PC-9 (cell line): Measurements from ENCODE around the gene A1BG. TPM values are rescaled to one million over a fixed set of nuclear protein-coding genes. Genes with fewer than 3 reads are reported as not detected.

Experiments
- BruUV-seq: library from RNA; stranded (reverse); fragments of 400-500 nt; replicated peaks from 2 replicates; lab custom pipeline; 2021; lab: Mats Ljungman, UMichigan
- CTCF ChIA-PET: fragments of 300-600 bp; sonication (Branson Sonifier 250); formaldehyde crosslinking; loops from one replicate; lab custom pipeline; 2022; ENCODE audit warnings: antibody characterized with exemption; lab: Charles Lee
- POLR2A ChIA-PET: fragments of 300-600 bp; sonication (Branson Sonifier 250); formaldehyde crosslinking; loops from one replicate; lab custom pipeline; 2022; ENCODE audit warnings: antibody characterized with exemption; ENCODE audit not compliant: unreplicated experiment; lab: Charles Lee
- DNase-seq, 2 experiments: peaks; one replicate each; pipeline versions ENCODE4 v3.0.0 to v3.0.0-alpha.2; 2015 to 2022; ENCODE audit warnings: mixed read lengths in 1 of 2
- H2AFZ ChIP-seq: fragments of 200-600 bp; sonication (generic); 2 replicates; pipeline ENCODE4 v1.8.1; 2017; ENCODE audit warnings: antibody characterized with exemption
- H3F3A ChIP-seq: fragments of 200-600 bp; sonication (generic); 2 replicates; pipeline ENCODE4 v1.8.1; 2017; ENCODE audit warnings: antibody characterized with exemption, mild to moderate bottlenecking, low read depth; ENCODE audit not compliant: insufficient read depth
- H3K27ac ChIP-seq: fragments of 200-600 bp; sonication (generic); 2 replicates; pipeline ENCODE4 v1.6.1; 2016; ENCODE audit warnings: mixed run types
- H3K27me3 ChIP-seq: fragments of 200-600 bp; sonication (generic); 2 replicates; pipeline ENCODE4 v1.6.1; 2016; ENCODE audit warnings: low read depth, mixed run types; ENCODE audit not compliant: insufficient read depth
- H3K36me3 ChIP-seq: fragments of 200-600 bp; sonication (generic); 2 replicates; pipeline ENCODE4 v1.6.1; 2016; ENCODE audit warnings: low read depth, mixed run types
- H3K4me1 ChIP-seq: fragments of 200-600 bp; sonication (generic); replicated peaks from 2 replicates; pipeline ENCODE4 v1.6.1; 2016; ENCODE audit warnings: mixed run types; ENCODE audit not compliant: insufficient read depth
- H3K4me2 ChIP-seq: fragments of 200-600 bp; sonication (generic); 2 replicates; pipeline ENCODE4 v1.6.1; 2017; ENCODE audit warnings: mixed run types
- H3K4me3 ChIP-seq: fragments of 200-600 bp; sonication (generic); 2 replicates; pipeline ENCODE4 v1.6.1; 2016; ENCODE audit warnings: mixed run types
- H3K79me2 ChIP-seq: fragments of 200-600 bp; sonication (generic); 2 replicates; pipeline ENCODE4 v1.6.1; 2017; ENCODE audit warnings: low read depth, mixed run types
- H3K9me2 ChIP-seq: fragments of 200-600 bp; sonication (generic); 2 replicates; pipeline ENCODE4 v1.8.1; 2017; ENCODE audit warnings: mild to moderate bottlenecking; ENCODE audit not compliant: insufficient read depth
- H3K9me3 ChIP-seq: fragments of 200-600 bp; sonication (generic); 2 replicates; pipeline ENCODE4 v1.8.1; 2016; ENCODE audit warnings: low read depth; ENCODE audit not compliant: insufficient read depth
- H4K20me1 ChIP-seq: fragments of 200-600 bp; sonication (generic); 2 replicates; pipeline ENCODE4 v1.8.1; 2017; ENCODE audit not compliant: insufficient read depth
- EZH2 ChIP-seq: fragments of 200-600 bp; sonication (generic); IDR thresholded peaks from 2 replicates; pipeline ENCODE4 v1.8.0; 2017; ENCODE audit warnings: antibody characterized with exemption, low read depth
- intact Hi-C: fragments of 100-400 bp; cut with micrococcal nuclease; formaldehyde crosslinking; loops from one replicate; pipeline ENCODE4 v1.10.0; 2022; ENCODE audit not compliant: unreplicated experiment
- total RNA-seq: library from RNA; stranded (reverse); gene quantifications from 2 replicates; pipeline ENCODE4 v1.2.3, GENCODE V29; 2021
- TF ChIP-seq, protein P1 (sequence below): fragments of 200-600 bp; sonication (generic); conservative IDR thresholded peaks from 2 replicates; pipeline ENCODE4 v1.6.1; 2017; ENCODE audit warnings: mixed run types, antibody characterized with exemption, mild to moderate bottlenecking, moderate library complexity

Gene A1BG
- total RNA-seq, 1 experiment from 2014 or later = 2.5 TPM

DNA sequence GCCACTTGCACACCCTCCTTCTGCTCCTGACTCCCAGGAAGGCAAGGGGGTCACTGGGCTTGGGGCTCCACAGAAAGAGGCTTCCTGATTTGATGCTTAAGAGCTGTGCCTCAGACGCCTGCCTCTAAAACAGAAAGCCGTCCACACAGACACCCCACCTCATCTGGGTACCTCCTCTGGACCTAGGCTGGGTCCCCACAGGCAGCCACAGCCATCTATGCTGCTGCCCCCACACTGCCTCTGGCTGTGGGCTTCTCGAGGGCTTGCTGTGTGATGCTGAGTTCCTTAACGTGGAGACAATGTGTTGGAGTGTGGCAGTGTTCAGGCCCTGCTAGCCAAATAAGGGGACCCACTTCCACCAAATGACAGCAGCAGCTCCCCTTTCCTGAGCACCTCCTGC, 35.0 kb downstream of the A1BG start:
- Histone ChIP-seq H3K79me2 (no peaks in the 10 kb centered on the region), H3F3A (peaks cover 6% of the 10 kb centered on the region; the same call in 1 of the 2 replicates), H3K9me2 (no peaks in the 10 kb centered on the region), H4K20me1 (no peaks in the 10 kb centered on the region), H3K36me3 (no peaks in the 10 kb centered on the region), H3K4me3 (no peak overlapping the region), H2AFZ (no peak overlapping the region), H3K27me3 (no peaks in the 10 kb centered on the region), H3K27ac (no peak overlapping the region), H3K9me3 (no peaks in the 10 kb centered on the region), H3K4me2 (no peak overlapping the region), H3K4me1 (no peaks in the 10 kb centered on the region)
- CTCF ChIA-PET = no interaction called here
- BruUV-seq = no TSS peak
- TF ChIP-seq EZH2 = no peak
- TF ChIP-seq, protein P1, sequence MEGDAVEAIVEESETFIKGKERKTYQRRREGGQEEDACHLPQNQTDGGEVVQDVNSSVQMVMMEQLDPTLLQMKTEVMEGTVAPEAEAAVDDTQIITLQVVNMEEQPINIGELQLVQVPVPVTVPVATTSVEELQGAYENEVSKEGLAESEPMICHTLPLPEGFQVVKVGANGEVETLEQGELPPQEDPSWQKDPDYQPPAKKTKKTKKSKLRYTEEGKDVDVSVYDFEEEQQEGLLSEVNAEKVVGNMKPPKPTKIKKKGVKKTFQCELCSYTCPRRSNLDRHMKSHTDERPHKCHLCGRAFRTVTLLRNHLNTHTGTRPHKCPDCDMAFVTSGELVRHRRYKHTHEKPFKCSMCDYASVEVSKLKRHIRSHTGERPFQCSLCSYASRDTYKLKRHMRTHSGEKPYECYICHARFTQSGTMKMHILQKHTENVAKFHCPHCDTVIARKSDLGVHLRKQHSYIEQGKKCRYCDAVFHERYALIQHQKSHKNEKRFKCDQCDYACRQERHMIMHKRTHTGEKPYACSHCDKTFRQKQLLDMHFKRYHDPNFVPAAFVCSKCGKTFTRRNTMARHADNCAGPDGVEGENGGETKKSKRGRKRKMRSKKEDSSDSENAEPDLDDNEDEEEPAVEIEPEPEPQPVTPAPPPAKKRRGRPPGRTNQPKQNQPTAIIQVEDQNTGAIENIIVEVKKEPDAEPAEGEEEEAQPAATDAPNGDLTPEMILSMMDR = no peak
- DNase-seq = no peak
- POLR2A ChIA-PET = no interaction called here
- intact Hi-C loops = no loop called here

DNA sequence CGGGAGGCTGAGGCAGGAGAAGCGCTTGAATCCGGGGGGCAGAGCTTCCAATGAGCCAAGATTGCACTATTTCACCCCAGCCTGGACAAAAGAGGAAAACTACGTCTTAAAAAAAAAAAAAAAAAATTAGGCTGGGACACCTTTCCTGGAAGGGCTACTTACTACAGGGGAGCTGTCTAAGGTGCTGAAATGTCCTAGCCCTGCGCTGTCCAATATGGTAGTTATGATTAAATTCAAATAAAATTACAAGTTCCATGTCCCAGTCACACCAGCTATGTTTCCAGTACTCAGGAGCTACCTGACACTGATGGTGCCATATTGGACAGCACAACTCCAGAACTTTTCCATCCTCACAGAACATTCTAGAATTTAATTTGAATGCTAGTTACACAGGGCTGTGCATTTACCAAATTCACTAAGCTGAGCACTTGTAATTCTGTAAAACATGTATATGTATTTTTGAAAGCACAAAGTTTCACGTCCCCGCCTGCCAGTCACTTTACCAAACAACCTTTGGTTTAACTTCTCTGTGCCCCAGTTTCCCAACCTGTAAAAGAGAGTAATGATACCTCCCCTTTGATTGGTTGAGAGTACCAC, 35.7 kb downstream of the A1BG start:
- H3K27ac ChIP-seq = no peak overlapping the region
- no peak overlapping the region for H3K4me2 ChIP-seq
- peaks cover 6% of the 10 kb centered on the region; the same call in 1 of the 2 replicates for H3F3A ChIP-seq
- no peaks in the 10 kb centered on the region for H3K9me3 ChIP-seq
- no peak for DNase-seq
- no peak for TF ChIP-seq EZH2
- TF ChIP-seq, protein P1 = no peak
- H3K79me2 ChIP-seq = no peaks in the 10 kb centered on the region
- ChIA-PET POLR2A (no interaction called here), CTCF (no interaction called here)
- BruUV-seq = no TSS peak
- no peaks in the 10 kb centered on the region for H3K9me2 ChIP-seq
- H3K27me3 ChIP-seq = no peaks in the 10 kb centered on the region
- H4K20me1 ChIP-seq = no peaks in the 10 kb centered on the region
- H3K4me3 ChIP-seq = no peak overlapping the region
- H3K4me1 ChIP-seq = no peaks in the 10 kb centered on the region
- intact Hi-C loops = no loop called here
- H3K36me3 ChIP-seq = no peaks in the 10 kb centered on the region
- no peak overlapping the region for H2AFZ ChIP-seq

DNA sequence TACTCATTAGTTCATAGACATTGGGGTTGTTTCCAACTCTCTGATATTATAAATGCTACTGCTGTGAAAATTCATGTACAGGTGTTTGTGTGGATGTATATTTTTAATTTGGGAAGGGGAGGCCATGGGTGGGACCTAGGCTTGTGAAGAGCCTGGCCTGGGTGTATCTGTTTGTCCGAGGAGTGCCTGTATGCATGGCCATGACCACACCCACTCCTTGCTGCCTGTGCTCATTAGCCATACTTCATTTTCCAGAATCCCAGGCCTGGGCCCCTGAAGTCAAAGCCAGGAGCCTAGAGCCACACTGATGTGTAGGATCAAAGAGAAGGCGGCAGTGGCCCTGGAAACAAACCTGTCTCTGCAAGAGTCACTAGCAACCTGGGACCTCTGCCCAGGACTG, 37.7 kb downstream of the A1BG start:
- no peak for DNase-seq
- ChIA-PET CTCF (no interaction called here), POLR2A (no interaction called here)
- no peak overlapping the region for H3K4me3 ChIP-seq
- H3K27ac ChIP-seq = no peak overlapping the region
- H3K9me3 ChIP-seq = no peaks in the 10 kb centered on the region
- peaks cover 6% of the 10 kb centered on the region; the same call in 1 of the 2 replicates for H3F3A ChIP-seq
- no peak overlapping the region for H2AFZ ChIP-seq
- H3K27me3 ChIP-seq = no peaks in the 10 kb centered on the region
- no peaks in the 10 kb centered on the region for H3K4me1 ChIP-seq
- TF ChIP-seq EZH2 = no peak
- TF ChIP-seq, protein P1 = no peak
- BruUV-seq = no TSS peak
- H4K20me1 ChIP-seq = no peaks in the 10 kb centered on the region
- no peaks in the 10 kb centered on the region for H3K79me2 ChIP-seq
- H3K9me2 ChIP-seq = no peaks in the 10 kb centered on the region
- 0 out of 2 replicates have a peak, but pooled peaks cover 6% of the 10 kb centered on the region for H3K36me3 ChIP-seq
- no peak overlapping the region for H3K4me2 ChIP-seq
- intact Hi-C loops = no loop called here
